MM.1S (cell line): Measurements from ENCODE around the gene HNRNPK.

ENCODE experiments used
- DNase-seq: peaks from one replicate; pipeline ENCODE4 v3.0.0-alpha.2; 2015
- H2AFZ ChIP-seq: fragments of 300-600 bp; sonication (generic); 2 replicates; pipeline ENCODE4 v1.6.0; 2016; ENCODE audit warnings: antibody characterized with exemption, low read length
- H3F3A ChIP-seq: fragments of 300-600 bp; sonication (generic); 2 replicates; pipeline ENCODE4 v1.6.1; 2016; ENCODE audit warnings: mild to moderate bottlenecking, antibody characterized with exemption, low read length, moderate library complexity, mixed read lengths; ENCODE audit not compliant: insufficient read depth
- H3K27ac ChIP-seq: fragments of 300-600 bp; sonication (generic); 2 replicates; pipeline ENCODE4 v1.5.1; 2016; ENCODE audit warnings: mild to moderate bottlenecking, low read length
- H3K27me3 ChIP-seq: fragments of 300-600 bp; sonication (generic); replicated peaks from 2 replicates; pipeline ENCODE4 v1.6.0; 2016; ENCODE audit warnings: low read length; ENCODE audit not compliant: insufficient read depth
- H3K36me3 ChIP-seq: fragments of 300-600 bp; sonication (generic); replicated peaks from 2 replicates; pipeline ENCODE4 v1.6.1; 2016; ENCODE audit warnings: mild to moderate bottlenecking, low read length, mixed read lengths; ENCODE audit not compliant: insufficient read depth
- H3K4me1 ChIP-seq: fragments of 300-600 bp; sonication (generic); 2 replicates; pipeline ENCODE4 v1.6.1; 2016; ENCODE audit warnings: low read length, mixed read lengths
- H3K4me2 ChIP-seq: fragments of 300-600 bp; sonication (generic); 2 replicates; pipeline ENCODE4 v1.6.0; 2016; ENCODE audit warnings: low read depth, low read length
- H3K4me3 ChIP-seq: fragments of 300-600 bp; sonication (generic); 2 replicates; pipeline ENCODE4 v1.5.1; 2016; ENCODE audit warnings: low read length, mixed read lengths
- H3K79me2 ChIP-seq: fragments of 300-600 bp; sonication (generic); 2 replicates; pipeline ENCODE4 v1.6.1; 2016; ENCODE audit warnings: mixed run types, low read length, mixed read lengths
- H3K9ac ChIP-seq: fragments of 300-600 bp; sonication (generic); 2 replicates; pipeline ENCODE4 v1.6.1; 2016; ENCODE audit warnings: low read length, mixed read lengths
- H3K9me2 ChIP-seq: fragments of 300-600 bp; sonication (generic); replicated peaks from 2 replicates; pipeline ENCODE4 v1.6.1; 2016; ENCODE audit warnings: mild to moderate bottlenecking, low read length, mixed read lengths; ENCODE audit not compliant: insufficient read depth
- H3K9me3 ChIP-seq: fragments of 300-600 bp; sonication (generic); replicated peaks from 2 replicates; pipeline ENCODE4 v1.6.1; 2016; ENCODE audit warnings: mild to moderate bottlenecking, low read length, mixed read lengths; ENCODE audit not compliant: insufficient read depth
- H4K20me1 ChIP-seq: fragments of 300-600 bp; sonication (generic); 2 replicates; pipeline ENCODE4 v1.6.1; 2016; ENCODE audit warnings: mild to moderate bottlenecking, low read length, moderate library complexity, mixed read lengths; ENCODE audit not compliant: insufficient read depth
- EZH2 ChIP-seq: fragments of 300-600 bp; sonication (generic); optimal IDR thresholded peaks from 2 replicates; pipeline ENCODE3; 2017; ENCODE audit warnings: low read depth, mild to moderate bottlenecking, antibody characterized with exemption, low read length, mixed read lengths
- EZH2phosphoT487 ChIP-seq: fragments of 300-600 bp; sonication (generic); IDR thresholded peaks from 2 replicates; pipeline ENCODE4 v1.6.1; 2018; ENCODE audit warnings: antibody characterized with exemption, low read length
- TF ChIP-seq, protein P1 (sequence below): fragments of 300-600 bp; sonication (generic); IDR thresholded peaks from 2 replicates; pipeline ENCODE4 v1.5.1; 2016; ENCODE audit warnings: antibody characterized with exemption, low read length, mixed read lengths

HNRNPK gene

GRCh38 chr9:83966209-83966582, 13.8 kb downstream of the HNRNPK start:
- Histone ChIP-seq H3F3A (peaks cover 53% of the 10 kb centered on the region), H4K20me1 (peaks cover 31% of the 10 kb centered on the region), H3K4me3 (no peak overlapping the region), H3K4me1 (no peaks in the 10 kb centered on the region), H3K4me2 (no peak overlapping the region), H3K27ac (no peak overlapping the region), H3K9me2 (no peaks in the 10 kb centered on the region), H3K79me2 (peaks cover 18% of the 10 kb centered on the region), H3K9ac (no peak overlapping the region), H2AFZ (no peak overlapping the region), H3K27me3 (no peaks in the 10 kb centered on the region), H3K9me3 (no peaks in the 10 kb centered on the region), H3K36me3 (peaks cover 24% of the 10 kb centered on the region)
- no peak for DNase-seq
- TF ChIP-seq, protein P1, sequence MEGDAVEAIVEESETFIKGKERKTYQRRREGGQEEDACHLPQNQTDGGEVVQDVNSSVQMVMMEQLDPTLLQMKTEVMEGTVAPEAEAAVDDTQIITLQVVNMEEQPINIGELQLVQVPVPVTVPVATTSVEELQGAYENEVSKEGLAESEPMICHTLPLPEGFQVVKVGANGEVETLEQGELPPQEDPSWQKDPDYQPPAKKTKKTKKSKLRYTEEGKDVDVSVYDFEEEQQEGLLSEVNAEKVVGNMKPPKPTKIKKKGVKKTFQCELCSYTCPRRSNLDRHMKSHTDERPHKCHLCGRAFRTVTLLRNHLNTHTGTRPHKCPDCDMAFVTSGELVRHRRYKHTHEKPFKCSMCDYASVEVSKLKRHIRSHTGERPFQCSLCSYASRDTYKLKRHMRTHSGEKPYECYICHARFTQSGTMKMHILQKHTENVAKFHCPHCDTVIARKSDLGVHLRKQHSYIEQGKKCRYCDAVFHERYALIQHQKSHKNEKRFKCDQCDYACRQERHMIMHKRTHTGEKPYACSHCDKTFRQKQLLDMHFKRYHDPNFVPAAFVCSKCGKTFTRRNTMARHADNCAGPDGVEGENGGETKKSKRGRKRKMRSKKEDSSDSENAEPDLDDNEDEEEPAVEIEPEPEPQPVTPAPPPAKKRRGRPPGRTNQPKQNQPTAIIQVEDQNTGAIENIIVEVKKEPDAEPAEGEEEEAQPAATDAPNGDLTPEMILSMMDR, result no peak
- no peak for TF ChIP-seq EZH2
- TF ChIP-seq EZH2phosphoT487, result no peak

GRCh38 chr9:83965350-83966208, 14.4 kb downstream of the HNRNPK start:
- Histone ChIP-seq H3K36me3 (peaks cover 18% of the 10 kb centered on the region), H3K4me2 (no peak overlapping the region), H3K4me3 (no peak overlapping the region), H3K4me1 (no peaks in the 10 kb centered on the region), H3K27ac (no peak overlapping the region; the same call in 1 of the 2 replicates), H3K9me2 (no peaks in the 10 kb centered on the region), H3K9me3 (no peaks in the 10 kb centered on the region), H3K27me3 (no peaks in the 10 kb centered on the region), H2AFZ (no peak overlapping the region), H4K20me1 (peaks cover 26% of the 10 kb centered on the region), H3K9ac (no peak overlapping the region), H3K79me2 (peaks cover 13% of the 10 kb centered on the region), H3F3A (peaks cover 47% of the 10 kb centered on the region)
- TF ChIP-seq EZH2phosphoT487 (no peak), EZH2 (no peak)
- TF ChIP-seq, protein P1, result no peak
- DNase-seq, result no peak

DNA sequence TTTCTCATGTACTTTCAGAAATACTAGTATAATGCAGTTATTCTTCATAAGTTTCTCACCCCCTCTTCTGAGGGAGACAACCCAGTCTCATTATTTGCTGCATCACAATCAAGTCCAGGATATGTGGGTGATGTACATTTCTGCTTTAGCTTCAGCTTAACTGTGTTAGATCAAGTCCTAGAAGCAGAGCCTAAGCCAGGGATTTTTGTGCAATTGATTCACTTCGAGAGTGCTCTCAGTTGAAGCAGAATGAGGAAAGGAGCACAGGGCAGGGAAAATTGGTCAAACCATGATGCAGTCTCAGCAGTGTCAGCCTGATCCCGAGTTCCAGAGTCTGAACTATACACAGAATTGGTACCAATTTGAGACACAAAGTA, 15.1 kb downstream of the HNRNPK start:
- H3K27ac ChIP-seq, result no peak overlapping the region; the same call in 1 of the 2 replicates
- H3K9me2 ChIP-seq, result no peaks in the 10 kb centered on the region
- no peak overlapping the region for H3K4me2 ChIP-seq
- H3K9me3 ChIP-seq, result no peaks in the 10 kb centered on the region
- no peak for DNase-seq
- H4K20me1 ChIP-seq, result peaks cover 20% of the 10 kb centered on the region
- H3F3A ChIP-seq, result peaks cover 41% of the 10 kb centered on the region
- peaks cover 8% of the 10 kb centered on the region; the same call in 1 of the 2 replicates for H3K79me2 ChIP-seq
- H3K9ac ChIP-seq, result no peak overlapping the region
- H3K4me3 ChIP-seq, result no peak overlapping the region
- H3K4me1 ChIP-seq, result no peaks in the 10 kb centered on the region
- no peak for TF ChIP-seq EZH2phosphoT487
- TF ChIP-seq, protein P1, result no peak
- no peak for TF ChIP-seq EZH2
- H3K27me3 ChIP-seq, result no peaks in the 10 kb centered on the region
- H3K36me3 ChIP-seq, result peaks cover 13% of the 10 kb centered on the region
- H2AFZ ChIP-seq, result no peak overlapping the region
